Measurements from ENCODE around the gene COL4A5.
"Not testable (repeated sequence)": the region's sequence is repeated elsewhere in the genome, so short reads cannot be mapped to it uniquely, and the experiment has no call there.

The COL4A5 gene

DNA sequence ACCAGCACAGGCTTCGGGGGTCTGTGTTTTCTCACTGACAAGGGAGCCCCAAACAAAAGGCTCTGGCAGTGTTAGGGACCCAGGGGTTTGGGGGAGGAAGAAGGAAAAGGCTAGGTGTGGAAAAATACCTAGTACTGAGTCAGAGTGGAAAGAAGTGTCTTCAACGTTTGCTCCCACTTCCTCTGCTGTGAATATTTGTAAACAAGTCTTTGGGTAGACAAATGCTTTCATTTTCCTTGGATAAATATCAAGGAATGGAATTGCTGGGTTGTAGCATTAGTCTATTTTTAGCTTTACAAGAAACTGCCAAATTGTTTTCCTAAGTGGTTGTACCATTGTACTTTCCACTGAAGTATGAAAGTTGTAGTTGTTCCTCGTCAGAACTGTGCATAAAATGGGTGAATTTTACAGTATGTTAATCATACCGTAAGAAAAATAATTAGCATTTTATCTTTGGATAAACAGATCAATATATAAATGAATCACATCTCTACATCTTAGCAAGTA lies 17.4 kb downstream of the COL4A5 start:
- no peak for DNase-seq

DNA sequence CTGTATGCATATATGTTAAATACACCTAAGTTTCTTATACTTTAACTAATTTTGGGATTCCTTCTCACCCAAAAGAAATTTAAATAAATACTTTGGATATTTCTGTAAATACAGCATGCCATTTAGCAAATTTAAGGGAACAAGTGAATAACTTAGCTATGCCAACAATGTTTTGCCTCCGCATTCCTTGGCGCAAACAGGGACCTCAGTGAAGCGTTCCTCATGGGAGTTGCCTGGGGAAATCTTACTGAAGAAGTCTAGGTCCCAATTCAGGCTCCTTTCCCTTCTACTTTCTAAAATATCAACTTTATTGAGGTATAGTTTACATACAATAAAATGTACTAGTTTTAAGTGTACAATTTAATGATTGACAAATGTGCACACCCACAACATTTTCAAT lies 25.0 kb downstream of the COL4A5 start:
- no peak for DNase-seq

DNA sequence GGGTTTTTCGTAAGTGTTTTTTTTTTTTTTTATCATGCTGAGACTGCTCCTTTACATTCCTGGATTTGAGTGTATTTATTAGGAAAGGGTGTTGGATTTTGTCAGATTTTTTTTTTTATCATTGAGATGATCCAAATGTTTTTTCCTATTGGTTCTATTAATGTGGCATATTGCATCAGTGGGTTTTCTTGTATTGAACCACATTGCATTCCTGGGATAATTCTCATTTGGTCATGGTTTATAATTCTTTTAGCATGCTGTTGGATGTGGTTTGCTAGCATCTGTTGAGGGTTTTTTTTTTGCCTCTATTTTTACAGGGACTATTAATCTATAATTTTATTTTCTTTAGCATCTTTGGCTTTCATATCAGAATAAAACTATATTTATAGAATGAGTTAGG lies 28.8 kb downstream of the COL4A5 start:
- DNase-seq: no peak

DNA sequence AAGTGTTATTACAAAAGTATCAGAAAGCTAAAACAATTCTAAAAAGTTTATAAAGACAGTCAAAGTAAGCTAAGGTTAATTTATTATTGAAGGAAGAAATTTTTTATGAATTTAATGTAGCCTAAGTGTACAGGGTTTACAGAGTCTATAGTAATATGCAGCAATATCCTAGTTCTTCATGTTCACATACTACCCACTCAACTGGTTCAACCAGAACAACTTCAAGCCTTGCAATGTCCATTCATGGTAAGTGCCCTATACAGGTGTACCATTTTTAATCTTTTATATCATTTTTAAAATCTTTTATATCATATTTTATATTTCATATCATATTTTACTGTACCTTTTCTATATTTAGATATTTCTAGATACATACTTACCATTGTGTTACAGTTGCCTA lies 34.3 kb downstream of the COL4A5 start:
- no peak for DNase-seq

DNA sequence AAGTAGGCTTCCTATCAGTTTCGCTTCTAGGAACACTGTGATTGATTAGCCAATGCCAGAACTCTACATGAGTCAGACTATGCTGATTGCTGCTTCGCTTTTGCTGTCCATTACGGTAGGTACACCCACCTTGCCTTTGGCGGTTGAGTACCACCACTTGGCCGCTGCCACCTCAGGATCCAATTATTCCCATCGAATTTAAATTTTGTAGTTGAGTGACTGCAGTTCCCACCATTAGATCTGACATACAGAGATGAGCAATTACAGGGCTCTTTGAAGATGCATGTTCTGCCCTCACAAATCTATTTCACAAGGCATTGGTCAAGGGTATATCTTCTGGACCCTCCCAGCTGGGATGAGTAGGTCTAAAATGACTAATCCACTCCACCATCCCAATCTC lies 41.9 kb downstream of the COL4A5 start:
- not testable (repeated sequence) for DNase-seq

DNA sequence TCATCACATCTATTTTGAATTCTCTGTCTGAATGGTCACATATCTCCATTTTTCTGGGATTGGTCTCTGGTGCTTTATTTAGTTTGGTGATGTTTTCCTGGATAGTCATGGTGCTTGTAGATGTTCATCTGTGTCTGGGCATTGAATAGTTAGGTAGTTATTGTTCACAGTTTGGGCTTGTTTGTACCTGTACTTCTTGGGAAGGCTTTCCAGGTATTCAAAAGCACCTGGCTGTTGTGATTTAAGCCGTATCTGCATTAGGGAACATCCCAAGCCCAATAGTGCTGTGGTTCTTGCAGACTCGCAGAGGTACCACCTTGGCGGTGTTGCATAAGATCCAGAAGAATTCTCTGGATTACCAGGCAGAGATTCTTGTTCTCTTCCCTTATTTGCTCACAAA lies 44.6 kb downstream of the COL4A5 start:
- no peak for DNase-seq

DNA sequence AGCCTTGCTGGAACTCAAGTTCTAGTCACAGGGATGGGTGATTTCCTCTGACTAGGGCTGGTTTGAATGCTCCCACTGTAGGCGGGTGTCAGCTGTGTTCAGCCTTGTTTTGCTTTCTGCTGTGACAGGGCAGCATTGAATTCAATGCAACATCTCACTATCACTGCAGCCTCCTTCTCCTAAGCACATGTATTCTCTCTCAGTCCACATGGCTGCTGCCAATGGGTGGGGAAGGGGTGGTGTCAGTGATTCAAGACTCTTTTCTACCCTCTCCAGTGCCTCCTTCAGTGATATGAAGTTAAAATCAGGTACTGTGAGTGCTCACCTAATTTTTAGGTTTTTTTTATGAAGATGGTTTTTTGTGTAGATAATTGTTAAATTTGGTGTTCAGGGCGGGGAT lies 46.3 kb downstream of the COL4A5 start:
- no peak for DNase-seq

DNA sequence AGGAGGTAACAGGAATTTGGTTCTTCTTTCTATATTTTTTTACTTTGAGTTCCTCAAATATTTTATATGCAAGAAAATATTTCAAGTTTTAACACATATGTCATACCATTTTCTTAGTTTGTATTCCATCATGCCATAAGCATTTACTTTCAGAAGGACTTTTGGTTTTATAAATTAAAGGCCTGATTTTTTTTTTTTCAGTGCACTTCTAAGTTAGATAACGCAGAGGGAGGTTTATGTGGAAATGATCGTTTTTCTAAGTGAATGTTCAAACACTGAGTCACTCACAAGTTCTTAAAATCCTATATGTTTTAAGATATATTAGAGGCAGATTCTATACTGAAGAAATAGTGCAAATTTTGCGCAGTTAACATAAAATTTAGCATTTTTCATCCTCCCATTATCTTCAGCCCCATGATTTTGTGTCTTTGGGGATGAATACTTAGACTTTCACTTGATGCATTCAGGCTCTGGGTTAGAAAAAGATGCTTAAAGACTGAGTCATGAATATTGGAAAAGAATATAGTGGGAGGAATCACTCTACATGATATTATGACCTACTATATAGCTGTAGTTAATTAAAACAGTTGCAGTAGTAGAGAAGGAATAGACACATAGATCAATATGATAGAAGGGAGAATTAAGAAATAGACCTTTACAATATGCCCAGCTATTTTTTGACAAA lies 54.9 kb downstream of the COL4A5 start:
- DNase-seq: no peak

DNA sequence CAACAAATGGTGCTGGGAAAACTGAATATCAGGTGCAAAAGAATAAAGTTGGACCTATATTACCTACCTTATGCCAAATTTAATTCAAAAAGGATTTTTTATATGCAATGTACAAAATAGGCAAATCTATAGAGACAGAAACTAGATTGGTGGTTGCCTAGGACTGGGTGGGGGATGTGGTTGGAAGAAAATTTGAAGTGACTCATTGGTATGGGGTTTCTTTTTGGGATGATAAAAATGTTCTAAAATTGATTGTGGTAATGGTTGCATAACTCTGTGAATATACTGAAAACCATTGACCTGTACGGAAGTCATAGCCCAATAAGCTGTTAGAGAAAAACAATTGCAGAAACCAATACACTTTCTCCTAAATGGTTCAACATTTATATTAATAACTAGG lies 72.1 kb downstream of the COL4A5 start:
- DNase-seq: no peak

DNA sequence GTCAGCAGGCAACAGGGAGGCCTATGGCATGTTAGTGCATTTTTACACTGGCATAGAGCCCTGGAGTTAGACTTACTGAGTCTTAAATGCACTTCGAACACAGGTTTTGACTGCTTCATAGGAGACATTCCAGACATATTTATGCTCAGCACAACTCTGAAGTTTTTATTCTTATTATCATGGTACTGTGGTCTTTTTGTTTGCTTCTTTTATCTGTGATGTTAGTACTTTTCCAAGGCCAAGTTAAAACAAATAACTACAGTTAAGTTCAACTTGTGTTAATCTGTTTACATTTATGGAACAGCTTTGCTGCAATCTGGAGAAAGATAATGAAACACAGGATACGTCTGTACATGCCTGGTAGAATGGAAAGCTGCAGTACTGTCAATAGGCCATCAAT lies 76.5 kb downstream of the COL4A5 start:
- DNase-seq: no peak

DNA sequence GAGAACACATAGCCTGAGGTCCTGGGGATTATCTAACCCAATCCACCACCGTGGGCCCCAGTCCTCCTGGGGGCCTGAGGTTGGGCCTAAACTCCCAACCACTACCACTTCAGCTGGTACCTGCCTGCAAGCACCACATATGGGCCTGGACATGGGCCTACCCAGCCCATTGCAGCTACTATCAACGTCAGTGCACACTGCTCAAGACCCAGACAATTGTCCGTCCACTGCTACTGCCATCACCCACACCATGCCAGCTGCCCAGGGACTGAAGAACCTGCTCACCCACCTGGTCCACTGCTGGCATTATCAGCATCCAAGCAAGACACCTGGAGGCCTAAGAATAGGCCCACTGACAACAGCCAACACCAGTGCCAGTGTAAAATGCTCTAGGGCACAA lies 88.1 kb downstream of the COL4A5 start:
- no peak for DNase-seq

DNA sequence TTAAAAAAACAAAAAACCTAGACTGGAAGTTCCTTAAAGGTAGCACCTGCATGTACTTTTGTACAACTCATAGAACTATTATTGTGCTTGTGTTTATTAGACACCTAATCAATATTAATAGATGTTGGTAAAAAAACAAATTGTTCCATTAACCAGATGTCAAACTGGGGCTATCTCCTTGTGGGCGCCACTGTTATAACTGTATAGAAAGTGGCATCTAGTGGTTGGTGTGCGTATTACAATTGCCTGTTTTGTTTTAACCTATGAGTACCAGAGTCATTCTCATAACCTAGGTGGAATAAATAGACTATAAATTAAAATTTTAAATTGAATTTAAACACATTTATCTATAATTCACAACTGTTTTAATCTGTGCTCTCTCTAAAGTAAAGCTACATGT lies 97.4 kb downstream of the COL4A5 start:
- peak in 1 of 2 experiments; percentile 7 for DNase-seq

DNA sequence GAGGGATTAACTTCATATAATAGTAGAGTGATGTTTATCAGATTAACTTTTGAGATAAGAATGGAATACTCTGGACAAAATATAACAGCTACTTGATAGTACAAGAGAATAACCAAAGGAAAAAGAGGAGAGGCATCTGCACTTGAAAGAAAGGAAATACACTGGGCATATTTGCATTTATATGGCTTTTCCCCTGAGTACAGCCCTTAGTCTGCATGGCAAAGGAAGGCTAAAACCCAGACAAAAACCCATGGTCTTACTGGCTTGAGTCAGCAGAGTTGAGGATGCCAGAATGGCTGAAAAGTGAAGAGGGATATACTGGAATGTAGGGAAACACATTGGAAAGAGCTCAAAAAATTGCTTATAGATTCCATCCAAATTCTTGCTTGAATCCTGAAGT lies 101.6 kb downstream of the COL4A5 start:
- DNase-seq: no peak

DNA sequence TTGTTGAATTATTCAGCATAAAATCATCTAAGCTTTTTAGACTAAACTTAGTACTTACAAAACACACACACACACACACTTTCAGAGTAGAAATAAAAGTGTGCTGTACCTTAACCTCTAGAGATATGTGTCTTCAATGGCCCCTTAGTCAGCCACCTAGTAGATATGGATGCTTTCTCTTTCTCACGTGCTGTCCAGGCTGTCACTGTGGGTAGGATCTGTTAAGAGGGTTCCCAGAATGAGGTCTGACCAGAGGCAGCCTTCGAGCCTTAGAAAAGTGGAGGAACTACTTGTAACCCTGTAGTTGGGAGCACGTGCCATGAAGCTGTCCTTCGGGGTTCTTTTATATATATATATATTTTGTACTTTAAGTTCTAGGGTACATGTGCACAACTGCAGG lies 117.9 kb downstream of the COL4A5 start:
- DNase-seq: no peak

DNA sequence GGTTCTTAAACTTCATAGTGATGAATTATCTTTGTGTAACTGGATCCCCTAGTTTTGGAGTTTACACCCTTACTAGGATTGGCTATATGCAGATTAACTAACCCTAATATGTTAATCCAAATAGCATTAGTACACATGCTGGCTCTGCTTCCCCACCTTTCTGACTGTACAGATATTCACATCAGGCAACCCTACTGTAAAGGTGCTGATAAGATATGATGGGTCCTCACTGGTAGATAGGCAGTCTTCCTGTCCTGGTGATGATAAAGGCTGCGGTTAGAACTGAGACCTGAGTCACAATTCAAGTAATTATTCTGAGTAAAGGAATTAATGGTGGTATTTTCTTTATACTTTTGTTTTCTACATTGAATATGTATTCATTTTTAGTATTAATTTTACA lies 118.6 kb downstream of the COL4A5 start:
- no peak for DNase-seq

DNA sequence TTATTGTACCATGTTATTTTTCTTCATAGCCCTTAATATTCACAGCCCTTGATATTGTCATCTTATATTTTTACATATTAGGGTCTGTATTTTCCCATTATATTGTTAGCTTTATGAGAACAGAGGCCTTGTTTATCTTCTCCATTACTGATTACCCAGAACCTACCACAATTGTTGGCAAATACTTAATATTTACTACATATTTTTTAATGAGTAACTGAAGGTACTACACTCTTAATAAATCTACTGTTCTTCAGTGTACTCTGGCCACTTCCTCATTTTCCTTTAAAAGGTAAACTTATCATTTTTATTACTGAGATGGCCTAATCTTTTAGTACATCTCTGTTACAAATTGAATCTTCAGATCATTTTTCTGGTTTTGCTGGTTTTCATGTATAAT lies 133.5 kb downstream of the COL4A5 start:
- DNase-seq: no peak

DNA sequence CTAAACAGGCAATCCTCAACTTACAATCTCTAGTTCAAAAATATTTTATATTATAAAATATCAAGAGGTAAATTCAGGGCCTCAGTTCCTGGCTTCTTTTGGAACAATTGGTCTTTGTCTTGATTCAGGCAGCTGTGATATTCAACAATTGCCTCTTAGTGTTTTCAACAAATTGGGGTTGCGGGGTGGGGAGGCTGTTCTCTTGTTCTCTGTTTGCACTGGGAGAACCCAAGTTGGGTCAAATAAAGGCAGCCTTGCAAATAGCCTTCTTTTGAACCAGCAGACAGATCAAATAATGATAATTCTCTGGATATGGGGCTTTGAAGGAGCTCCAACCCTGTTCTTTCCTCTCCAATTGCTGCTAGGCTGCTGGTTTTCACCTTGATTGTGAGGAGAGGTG lies 142.5 kb downstream of the COL4A5 start:
- peak; percentile 66 to 86 for DNase-seq

DNA sequence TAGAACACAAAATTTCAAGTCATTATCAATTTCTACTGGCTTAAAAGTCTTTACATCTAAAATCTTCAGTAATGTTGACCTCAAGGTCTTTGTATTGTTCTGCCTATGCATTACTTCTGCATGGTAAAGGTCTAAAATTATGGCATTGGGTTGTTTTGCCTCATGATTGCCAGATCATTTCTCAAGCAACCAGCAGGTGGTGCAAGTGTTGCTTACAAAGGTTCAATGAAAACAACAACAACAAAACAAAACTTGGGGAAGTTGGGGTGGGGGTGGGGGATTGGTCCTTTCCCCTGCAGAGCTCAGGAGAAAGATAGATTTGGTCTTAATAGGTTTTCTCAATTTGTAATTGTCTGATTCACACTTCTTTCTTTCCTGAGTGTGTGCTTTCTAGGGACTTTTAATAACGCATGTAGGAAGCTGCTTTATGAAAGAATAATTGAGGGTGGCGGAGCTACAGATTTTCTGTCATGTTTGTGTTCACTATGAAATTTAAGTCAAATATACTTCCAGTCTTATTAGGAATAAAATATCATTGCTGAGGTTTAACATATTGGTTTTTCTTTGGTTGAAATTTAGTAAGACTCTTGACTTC lies 145.1 kb downstream of the COL4A5 start:
- peak in 1 of 2 experiments; percentile 8 for DNase-seq

DNA sequence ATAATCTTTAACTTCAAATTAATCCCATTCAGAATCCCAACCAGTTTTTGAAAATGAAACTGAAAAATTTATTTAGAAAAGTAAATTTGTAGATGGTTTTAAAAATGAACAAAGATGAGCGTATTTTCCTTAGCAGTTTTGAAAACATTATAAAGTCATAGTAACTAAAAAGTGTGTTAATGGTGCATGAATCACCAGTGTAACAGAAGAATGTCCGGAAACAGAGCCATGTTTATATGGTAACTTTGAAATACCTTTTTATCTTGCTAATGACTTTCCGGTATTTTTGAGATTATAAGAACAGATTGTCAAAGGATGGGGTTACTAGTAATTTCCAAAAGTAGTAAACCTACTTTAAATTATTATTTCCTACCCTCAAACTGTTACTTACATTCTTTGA lies 150.9 kb downstream of the COL4A5 start:
- DNase-seq: no peak

DNA sequence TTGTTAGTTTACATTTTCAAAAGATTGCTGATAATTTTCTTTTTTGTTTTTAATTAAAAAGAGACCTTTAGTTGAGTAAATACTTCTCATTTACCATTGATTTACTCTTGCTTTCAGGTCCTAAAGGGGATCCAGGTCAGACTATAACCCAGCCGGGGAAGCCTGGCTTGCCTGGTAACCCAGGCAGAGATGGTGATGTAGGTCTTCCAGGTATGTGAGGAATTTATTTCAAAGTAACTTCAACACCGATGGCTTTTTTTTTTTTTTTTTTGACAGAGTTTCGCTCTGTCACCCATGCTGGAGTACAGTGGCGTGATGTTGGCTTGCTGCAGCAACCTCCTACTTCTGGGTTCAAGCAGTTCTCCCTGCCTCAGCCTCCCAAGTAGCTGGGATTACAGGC lies 161.6 kb downstream of the COL4A5 start:
- DNase-seq: no peak

DNA sequence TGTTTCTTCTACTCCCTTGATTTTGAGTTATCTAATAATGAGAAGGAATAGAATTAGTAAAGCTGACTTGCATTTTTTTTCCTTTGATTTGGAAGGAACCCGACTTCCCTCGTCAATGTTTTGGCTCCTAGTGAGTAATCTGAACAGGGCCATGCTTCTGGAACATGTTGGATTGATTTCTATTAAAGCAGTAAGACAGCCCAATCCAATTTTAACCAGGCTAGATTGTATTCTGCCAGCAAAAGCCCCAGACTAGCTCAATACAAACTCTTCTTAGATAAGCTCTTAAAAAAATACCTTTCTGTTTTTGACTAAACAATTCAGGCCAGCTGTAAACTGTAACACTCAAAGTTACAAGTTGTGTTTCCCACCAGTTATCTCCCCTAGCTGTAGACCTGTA lies 170.5 kb downstream of the COL4A5 start:
- DNase-seq: no peak

DNA sequence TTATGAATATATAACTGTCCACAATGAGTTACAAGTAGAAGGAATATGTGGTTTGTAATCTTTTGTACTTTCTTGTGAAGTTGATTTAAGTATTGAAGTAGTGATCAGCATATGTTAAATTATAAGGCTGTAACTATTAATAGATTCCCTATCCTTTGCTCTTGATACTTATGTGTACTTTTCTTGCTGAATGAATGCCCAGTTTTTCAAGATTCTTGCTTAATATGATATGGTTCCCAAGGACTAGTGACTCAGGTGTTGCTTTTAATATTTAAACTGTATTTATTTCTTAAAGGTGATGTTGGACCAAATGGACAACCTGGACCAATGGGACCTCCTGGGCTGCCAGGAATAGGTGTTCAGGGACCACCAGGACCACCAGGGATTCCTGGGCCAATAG lies 175.0 kb downstream of the COL4A5 start:
- DNase-seq: no peak

DNA sequence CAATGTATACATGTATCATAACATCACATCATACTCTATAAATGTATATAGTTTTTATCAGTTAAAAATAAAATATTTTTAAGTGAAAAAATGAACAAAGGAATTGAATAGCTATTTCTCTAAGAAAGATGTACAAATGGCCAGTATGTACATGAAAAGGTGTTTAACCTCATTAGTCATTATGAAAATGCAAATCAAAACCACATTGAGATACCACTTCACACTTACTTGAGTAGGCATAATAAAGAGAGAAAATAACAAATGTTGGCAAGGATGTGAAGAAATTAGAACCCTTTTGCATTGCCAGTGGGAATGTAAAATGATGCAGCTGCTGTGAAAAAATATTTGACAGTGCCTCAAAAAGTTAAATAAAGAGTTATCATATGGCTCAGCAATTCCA lies 201.2 kb downstream of the COL4A5 start:
- DNase-seq: no peak

DNA sequence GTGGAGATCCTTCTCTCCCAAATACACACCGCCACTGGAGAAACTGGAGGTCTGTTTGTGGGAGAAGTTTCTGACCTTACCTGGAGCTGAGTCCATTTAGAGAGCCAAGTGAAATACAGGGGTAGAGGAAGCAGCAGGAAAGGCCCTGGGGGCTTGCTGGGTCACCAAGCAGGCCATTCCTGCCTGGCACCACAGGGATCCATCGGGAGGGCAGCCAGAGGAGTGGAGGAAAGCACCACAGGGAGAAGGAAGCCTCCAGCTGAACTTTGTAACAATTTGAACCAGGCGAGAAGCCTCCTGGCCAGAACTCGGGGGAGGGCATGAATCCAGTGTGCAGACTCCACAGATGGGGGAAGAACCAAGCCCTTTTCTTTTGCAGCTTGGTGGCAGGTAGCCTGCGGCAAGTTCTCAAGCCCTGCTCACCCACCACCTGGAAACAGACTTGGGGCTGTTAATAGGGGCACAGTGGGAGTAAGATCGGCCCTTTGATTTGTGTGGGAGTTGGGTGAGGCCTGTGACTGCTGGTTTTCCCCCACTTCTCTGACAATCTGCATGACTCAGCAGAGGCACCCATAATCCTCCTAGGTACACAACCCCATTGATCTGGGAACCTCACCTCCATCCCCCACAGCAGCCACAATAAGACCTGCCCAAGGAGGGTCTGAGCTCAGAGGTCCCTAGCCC lies 202.1 kb downstream of the COL4A5 start:
- no peak for DNase-seq

DNA sequence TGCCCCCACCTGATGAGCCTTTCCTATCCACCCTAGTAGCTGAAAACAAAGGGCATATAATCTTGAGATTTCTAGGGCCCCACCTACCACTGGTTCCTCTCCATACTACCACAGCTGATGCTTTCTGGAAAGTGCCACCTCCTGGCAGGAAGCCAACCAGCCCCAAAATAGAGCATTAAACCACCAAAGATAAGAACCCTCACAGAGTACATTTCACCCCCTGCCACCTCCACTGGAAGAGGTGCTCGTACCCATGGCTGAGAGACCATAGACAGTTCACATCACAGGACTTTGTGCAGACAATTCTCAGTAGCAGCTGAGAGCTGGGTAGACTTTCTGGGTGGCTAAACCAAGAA lies 202.6 kb downstream of the COL4A5 start:
- DNase-seq: no peak

All from NCI-H1930 (cell line).